Superior temporal gyrus (tissue), 1 donor: ENCODE data around the gene BDH2.
A peak's percentile ranks its signal among the peaks of the same experiment; 100 is the strongest.

Experiments
- DNase-seq: peaks from one replicate; pipeline ENCODE4 v3.0.0-alpha.2; 2016; ENCODE audit errors: extremely low spot score

The BDH2 gene

GRCh38 chr4:103099691-103100392 is at the start of gene BDH2:
Gene BDH2, minus strand, starts transcription at chr4:103099834. Its CDS starts 3,580 bp downstream, at chr4:103096254.
- DNase-seq, result peak; percentile 96

- no peak for DNase-seq
Measured at GRCh38 chr4:103144926-103145325, 45.3 kb upstream of the BDH2 start.

- no peak for DNase-seq
Measured at GRCh38 chr4:103137446-103137827, 37.8 kb upstream of the BDH2 start.

GRCh38 chr4:103136671-103137445 is 37.2 kb upstream of the BDH2 start:
- DNase-seq, result no peak

- no peak for DNase-seq
Measured at GRCh38 chr4:103129174-103129573, 29.5 kb upstream of the BDH2 start.

GRCh38 chr4:103126126-103126525 is 26.5 kb upstream of the BDH2 start:
- DNase-seq, result no peak

- DNase-seq, result no peak
Measured at GRCh38 chr4:103123114-103123513, 23.5 kb upstream of the BDH2 start.

GRCh38 chr4:103118166-103118565 is 18.5 kb upstream of the BDH2 start:
- no peak for DNase-seq

- no peak for DNase-seq
Measured at GRCh38 chr4:103111598-103111997, 12.0 kb upstream of the BDH2 start.

GRCh38 chr4:103108542-103108941 is 8.9 kb upstream of the BDH2 start:
- DNase-seq, result no peak

- no peak for DNase-seq
Measured at GRCh38 chr4:103105558-103106356, 6.1 kb upstream of the BDH2 start.

- no peak for DNase-seq
Measured at GRCh38 chr4:103104886-103105285, 5.3 kb upstream of the BDH2 start.

- DNase-seq, result no peak
Measured at GRCh38 chr4:103100691-103101090, 1.1 kb upstream of the BDH2 start.

GRCh38 chr4:103098756-103099440 is 736 bp downstream of the BDH2 start:
- peak; percentile 61 for DNase-seq

GRCh38 chr4:103098341-103098740 is 1.3 kb downstream of the BDH2 start:
- DNase-seq, result no peak

- no peak for DNase-seq
Measured at GRCh38 chr4:103097112-103097511, 2.5 kb downstream of the BDH2 start.

- DNase-seq, result peak; percentile 80
Measured at GRCh38 chr4:103095080-103095479, 4.6 kb downstream of the BDH2 start.

GRCh38 chr4:103092245-103092644 is 7.4 kb downstream of the BDH2 start:
- peak; percentile 31 for DNase-seq

- DNase-seq, result peak; percentile 93
Measured at GRCh38 chr4:103091601-103092223, 7.9 kb downstream of the BDH2 start.

- DNase-seq, result no peak
Measured at GRCh38 chr4:103089481-103089880, 10.2 kb downstream of the BDH2 start.

- DNase-seq, result no peak
Measured at GRCh38 chr4:103086551-103086950, 13.1 kb downstream of the BDH2 start.
